ENCODE results near the gene MRS2.
"Not testable (repeated sequence)": the region's sequence is repeated elsewhere in the genome, so short reads cannot be mapped to it uniquely, and the experiment has no call there.

MRS2 gene

DNA sequence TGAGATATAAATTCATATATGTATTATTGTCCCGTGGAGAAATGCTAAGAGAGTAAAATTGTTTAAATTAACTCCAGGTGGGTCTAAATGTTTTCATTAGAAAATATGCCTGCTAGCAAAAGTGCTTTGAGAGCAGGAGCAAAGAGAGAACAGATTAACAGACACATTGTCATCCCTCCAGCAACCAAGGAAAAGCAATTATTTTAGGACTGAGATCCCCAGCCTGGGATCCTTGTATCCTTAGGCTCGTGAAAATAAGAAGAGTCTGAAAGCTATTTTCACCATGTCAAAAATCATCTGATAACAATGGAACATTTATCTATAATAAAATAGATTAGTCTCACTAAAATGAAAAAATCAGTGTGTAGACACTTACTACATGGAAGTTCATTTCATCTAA lies 11.5 kb upstream of the MRS2 start:
- no peak for DNase-seq

DNA sequence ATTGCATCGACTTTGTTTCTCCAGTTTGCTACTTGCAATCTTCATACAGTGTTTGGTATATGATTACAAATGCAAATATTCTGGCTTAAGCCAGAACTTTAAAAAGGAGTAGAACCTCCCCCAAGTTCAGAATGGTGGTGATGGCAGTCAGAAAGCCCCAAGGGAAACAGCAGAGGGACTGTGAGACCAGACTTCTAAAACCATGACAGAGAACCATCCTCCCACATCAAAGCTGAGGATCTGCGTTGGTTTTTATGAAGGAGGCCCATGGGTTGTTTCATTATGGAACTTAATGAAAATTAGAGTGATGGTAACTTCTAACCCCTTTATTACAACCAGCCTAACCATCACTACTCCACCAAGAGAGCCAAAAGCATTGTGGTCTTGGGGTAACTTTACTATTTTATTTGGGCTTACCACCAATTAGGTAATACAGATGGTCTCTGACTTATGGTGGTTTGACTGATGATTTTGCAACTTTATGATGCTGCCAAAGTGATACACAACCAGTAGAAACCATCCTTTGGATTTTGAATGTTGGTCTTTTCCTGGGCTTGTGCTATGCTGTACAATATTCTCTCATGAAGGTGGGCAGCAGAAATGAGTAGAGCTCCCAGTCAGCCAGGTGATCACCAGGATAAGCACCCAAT lies 10.9 kb upstream of the MRS2 start:
- no peak for DNase-seq

DNA sequence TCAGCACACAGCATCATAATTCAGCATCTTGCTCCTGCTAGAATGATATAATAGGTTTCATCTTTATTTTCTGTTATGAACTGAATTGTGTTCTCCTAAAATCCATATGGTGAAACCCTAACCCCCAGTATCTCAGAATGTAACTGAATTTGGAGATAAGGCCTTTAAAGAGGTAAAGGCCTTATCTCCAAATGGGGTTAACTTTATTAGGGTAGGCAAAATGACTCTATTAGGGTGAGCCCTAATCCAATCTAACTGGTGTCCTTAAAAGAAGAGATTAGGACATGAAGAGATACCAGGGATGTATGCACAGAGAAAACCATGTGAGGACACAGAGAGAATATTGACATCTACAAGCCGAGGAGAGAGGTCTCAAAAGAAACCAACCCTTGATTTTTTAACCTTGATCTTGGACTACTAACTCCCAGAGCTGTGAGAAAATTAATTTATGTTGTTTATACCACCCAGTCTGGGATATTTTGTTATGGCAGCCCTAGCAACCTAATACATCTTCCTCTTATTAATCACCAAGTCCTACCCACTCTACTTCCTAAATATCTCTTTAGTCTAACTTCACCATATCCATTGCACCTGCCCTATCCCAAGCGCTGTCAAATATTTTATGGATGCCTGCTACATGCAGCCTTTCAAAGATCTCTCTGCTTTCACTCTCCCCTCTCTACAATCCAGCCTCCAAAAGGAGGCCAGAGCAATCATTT lies 8.5 kb upstream of the MRS2 start:
- DNase-seq, result no peak

DNA sequence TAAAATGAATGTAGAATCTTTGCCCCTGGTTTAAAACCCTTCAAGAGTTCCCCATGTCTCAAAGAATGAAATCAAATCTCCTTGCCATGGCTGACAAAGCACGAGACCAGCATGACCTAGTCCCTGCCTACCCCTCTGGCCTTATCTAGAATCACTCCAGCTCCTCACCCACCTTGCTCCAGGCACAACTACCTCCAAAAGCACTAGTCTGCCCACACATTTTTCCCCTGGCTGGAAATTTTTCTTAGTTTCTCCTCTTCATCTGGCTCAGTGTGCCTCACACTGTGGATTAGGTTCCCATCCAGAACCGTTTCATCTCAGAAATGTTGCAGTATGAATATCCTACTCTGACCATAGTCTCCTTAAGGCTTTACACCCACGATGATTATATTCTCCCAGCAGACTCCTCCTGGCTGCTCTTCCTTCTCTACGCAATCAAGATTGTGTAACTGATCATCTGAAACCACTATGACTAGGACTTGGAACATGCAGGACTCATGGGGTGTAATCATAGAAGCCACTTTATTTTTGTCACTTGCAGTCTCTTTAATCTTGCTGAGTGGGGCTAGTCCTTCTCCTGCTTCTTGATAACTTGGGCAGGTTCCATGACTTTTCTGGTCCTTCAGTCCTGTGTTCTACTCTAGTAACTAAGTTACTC lies 7.8 kb upstream of the MRS2 start:
- DNase-seq, result no peak

DNA sequence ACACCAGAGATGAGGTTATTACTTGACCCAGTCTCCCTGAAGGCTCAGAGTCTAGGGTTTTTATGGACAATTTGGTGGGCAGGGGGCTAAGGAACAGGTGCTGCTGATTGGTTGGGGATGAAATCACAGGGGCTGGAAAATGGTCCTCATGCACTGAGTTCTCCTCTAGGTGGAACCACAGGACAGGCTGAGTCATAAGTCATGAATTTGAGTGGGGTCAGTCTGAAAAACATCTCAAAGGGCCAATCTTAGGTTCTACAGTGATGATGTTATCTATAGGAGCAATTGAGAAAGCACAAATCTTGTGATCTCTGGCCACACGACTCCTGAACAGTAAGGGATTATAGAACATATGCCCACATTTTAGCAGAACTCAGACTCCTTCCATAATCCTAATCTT lies 5.9 kb upstream of the MRS2 start:
- no peak for DNase-seq

DNA sequence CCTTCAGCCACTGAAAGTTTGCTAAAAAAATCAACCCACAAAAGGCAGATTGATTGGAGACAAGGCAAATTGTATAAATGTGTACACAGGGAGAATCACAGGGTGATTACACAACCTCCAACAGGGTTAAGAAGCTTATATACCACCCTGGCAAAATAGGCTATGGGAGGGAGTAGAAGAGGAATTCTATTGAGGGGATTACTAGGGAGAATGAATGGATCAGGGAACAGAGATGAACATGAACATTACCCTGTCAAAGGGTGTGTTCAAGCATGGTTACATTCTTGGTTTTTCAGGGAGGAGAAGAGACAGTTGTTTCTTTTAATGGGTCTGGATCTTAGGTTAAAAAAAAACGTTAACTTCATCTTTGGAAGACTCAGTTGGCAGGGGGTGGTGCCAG lies 5.1 kb upstream of the MRS2 start:
- DNase-seq, result no peak

DNA sequence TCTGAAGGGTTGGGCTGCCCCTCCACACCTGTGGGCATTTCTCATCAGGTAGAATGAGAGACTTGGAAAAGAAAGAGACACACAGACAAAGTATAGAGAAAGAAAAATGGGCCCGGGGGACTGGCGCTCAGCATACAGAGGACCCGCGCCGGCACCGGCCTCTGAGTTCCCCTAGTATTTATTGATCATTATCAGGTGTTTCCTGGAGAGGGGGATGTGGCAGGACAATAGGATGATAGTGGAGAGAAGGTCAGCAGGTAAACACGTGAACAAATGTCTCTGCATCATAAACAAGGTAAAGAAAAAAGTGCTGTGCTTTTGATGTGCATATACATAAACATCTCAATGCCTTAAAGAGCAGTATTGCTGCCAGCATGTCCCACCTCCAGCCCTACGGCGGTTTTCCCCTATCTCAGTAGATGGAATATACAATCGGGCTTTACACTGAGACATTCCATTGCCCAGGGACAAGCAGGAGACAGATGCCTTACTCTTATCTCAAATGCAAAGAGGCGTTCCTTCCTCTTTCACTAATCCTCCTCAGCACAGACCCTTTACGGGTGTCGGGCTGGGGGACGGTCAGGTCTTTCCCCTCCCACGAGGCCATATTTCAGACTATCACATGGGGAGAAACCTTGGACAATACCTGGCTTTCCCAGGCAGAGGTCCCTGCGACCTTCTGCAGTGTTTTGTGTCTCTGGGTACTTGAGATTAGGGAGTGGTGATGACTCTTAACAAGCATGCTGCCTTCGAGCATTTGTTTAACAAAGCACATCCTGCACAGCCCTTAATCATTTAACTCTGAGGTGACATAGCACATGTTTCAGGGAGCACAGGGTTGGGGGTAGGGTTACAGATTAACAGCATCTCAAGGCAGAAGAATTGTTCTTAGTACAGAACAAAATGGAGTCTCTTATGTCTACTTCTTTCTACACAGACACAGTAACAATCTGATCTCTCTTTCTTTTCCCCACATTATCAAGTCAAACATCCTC lies 2.4 kb upstream of the MRS2 start:
- not testable (repeated sequence) for DNase-seq

DNA sequence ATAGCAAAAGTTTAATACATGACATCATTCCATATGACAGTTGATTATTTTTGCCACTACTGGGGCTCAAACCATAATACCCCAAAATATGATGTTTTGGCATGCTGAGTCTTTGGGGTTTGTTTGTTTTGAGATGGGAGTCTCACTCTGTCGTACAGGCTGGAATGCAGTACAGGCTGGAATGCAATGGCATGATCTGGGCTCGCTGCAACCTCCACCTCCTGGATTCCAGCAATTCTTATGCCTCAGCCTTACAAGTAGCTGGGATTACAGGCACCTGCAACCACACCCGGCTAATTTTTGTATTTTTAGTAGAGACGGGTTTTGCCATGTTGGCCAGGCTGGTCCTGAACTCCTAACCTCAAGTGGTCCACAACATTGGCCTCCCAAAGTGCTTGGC lies 1.3 kb upstream of the MRS2 start:
- DNase-seq, result no peak

DNA sequence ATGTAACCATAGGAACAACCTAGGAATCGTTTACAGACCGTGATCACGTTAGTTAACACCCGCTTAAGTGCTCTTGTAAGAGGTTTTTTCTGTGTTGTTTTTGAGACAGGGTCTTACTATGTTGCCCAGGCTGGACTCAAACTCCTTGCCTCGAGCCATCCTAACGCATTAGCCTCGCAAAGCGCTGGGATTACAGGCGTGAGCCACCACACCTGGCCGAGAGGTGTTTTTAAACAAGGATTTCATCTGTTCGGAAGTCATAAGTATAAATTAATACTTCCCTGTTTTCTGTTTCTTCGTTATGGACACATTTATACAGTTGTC lies 727 bp downstream of the MRS2 start:
- no peak for DNase-seq

DNA sequence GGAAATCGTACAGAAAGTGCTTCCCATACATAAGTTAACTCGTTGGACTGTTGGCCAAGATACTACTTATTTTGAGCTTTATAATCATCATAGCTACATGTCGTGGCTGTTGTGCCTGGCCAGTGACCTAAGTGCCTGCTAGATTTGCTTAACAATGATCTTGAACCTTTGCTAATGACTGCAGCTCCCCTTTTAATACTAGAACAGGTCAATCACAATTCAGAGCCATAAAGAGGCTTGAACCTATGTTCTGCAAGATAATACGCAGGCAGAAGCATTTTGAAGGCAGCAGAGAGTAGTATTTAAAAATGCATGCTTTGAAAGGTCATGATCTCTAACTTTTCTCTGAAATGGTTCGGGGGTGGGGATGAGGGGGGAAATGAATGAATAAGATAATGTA lies 2.5 kb downstream of the MRS2 start:
- no peak for DNase-seq

DNA sequence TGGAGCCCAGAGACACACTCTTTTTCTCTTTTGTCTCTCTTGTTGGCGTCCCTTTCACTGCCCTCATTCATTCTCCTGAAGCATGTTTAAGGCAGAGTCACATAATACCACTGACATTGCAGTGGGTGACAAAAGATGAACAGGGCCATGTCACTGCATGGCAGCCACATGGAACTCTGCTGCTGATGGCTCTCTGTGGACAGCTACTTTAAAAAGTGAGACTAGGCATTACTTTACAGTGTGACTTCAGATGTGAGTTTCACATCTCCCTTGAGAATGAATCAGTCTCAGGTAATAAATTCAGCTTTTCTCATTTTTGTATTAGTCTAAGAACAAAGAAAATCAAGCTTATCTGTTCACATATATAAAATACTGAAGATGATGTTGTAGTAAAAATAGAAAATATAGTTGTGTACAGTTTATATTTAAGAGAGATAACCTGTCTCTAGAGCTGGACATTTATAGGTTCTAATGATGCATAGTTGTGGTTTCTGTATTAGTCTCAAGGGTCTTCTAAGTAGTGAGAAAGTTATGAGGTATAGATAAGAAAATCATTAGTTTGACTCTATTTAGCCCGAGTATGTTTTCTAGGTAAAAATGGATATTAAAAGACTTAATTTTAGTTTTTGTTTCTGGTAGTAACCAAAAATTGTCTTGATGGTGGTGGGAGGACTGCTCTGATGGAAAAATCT lies 6.1 kb downstream of the MRS2 start:
- no peak for DNase-seq

DNA sequence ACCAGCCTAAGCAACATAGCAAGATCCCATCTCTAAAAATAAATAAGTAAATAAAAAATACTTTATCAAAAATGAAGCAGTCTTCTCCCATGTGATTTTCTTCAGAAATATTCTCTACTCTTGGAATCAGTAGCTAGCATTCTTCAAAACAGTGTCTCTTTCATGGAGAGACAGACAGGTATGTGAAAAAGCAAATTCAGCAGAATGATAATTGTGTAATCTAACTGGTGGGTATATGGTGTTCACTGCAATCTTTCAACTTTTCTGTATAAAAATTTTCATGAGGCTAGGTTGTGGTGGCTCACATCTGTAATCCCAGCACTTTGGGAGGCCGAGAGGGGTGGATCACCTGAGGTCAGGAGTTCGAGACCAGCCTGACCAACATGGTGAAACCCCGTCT lies 7.9 kb downstream of the MRS2 start:
- DNase-seq, result no peak

DNA sequence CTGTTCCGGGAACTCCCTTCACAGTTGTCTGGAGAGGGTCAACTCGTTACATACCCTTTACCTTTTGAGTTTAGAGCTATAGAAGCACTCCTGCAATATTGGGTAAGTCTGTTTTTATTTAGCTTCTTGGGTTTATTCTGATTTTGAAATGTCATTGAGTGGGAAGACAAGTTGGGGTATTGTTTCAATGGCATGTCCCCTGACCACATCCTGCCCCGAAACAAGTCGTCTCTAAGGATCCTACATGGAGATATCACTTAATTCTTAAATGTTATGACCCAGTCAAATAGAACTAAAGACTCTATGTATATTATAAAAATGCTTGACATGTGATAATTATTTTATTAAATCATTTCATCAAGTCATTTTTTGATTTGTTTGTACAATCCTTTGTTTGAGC lies 9.6 kb downstream of the MRS2 start:
- no peak for DNase-seq

DNA sequence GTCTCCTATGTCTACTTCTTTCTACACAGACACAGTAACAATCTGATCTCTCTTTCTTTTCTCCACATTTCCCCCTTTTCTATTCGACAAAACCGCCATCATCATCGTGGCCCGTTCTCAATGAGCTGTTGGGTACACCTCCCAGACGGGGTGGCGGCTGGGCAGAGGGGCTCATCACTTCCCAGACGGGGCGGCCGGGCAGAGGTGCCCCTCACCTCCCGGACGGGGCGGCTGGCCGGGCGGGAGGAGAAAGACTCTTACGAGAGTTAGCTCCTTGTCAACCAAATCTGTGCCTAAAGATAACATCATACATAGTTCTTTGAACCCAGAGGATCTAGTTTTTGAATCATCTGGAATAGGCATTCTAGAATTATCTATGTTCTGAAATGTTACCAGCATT lies 11.8 kb downstream of the MRS2 start:
- not testable (repeated sequence) for DNase-seq

DNA sequence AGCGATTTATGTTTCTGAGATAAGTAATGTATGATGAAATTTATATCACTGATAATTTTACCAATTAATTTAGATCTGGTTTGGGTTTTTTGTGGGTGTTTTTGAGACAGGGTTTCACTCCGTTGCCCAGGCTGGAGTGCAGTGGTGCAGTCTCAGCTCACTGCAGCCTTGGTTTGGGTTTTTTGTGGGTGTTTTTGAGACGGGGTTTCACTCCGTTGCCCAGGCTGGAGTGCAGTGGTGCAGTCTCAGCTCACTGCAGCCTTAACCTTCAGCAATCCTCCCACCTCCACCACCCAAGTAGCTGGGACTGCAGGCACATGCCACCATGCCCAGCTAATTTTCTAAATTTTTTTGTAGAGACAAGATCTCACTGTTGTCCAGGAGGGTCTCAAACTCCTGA lies 13.0 kb downstream of the MRS2 start:
- DNase-seq, result no peak

DNA sequence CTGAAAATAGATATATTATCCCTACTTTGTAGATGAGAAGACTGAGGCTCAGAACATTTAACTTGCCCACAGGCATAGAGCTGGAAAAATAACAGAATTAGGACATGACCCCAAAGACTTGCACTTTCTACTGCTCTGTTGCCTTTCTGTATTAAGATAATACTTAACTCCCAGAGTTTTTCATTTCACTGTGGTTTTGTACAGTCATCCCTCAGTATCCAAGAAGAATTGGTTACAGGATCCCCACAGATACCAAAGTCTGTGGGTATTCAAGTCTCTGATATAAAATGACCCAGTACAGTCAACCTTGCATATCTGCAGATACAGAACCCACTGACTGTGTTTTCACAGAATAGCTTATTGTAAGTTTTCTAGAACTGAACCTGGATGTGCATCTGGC lies 16.8 kb downstream of the MRS2 start:
- no peak for DNase-seq

DNA sequence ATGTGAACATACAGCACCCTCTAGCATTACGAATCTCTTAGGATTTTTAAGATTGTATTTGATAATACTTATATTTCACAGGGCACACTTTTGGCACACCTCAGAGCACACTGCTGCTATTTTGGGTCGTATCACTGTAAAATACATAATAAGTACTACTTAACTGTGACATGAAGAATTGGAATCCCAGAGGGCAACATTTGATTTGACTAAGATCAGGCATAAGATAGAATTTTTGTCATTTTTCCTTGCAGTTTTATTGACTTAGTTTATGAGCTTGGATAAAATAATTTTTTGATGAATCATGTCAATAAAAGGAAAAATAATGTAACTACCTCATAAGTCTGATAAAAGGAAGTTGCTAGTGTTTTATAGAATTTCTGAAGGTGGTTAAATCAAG lies 22.4 kb downstream of the MRS2 start:
- no peak for DNase-seq

DNA sequence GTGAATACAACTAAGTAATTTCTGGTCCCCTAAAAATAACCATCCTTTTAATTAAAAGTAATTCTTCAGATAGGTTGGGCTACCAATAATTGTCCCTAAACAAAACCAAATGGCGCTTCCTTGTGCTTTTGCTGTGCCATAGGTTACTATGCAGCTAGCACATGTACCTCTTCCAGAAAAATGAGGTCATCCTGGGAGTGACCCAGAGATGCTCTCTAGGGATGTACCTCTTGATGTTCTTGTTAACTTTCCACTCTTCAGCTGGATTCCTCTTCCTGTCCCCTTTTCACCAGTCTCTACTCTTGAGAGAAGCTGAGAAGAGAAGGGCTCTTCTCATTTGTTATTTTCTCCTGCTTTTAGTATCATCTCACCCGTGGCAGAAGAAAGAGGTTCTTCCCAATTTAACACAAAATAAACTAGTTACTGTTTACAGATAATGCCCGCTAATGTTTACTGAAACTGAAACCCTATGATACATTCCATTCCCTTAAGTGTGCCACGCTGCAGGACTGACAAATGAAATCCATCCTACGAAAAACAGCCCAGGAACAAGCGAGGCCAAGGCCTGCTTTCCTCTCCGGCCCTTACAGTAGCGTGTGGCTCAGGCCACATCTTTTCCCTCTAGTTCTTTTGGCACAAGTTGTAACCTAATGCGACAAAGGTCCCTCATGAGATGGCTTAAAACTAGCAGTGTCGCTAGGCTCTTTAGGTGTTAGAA lies 24.2 kb downstream of the MRS2 start:
- no peak for DNase-seq

DNA sequence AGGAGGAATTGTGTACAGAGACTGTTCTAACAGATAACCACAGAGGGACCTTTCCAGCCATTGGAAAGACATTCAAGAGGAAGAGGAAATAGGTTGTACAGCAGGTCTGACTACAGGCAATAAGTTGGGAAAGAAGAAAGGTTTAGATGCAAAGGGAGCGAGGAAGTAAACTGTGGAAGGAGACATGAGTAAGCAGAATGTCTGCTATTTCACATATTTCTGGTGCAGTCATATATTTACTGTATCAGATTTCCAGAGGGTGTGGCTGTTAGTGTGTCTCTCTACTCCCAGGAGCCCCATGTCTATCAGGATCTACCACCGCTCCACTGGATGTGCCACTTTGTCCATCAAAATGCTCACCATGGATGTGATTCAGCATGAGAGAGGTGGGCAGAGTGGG lies 25.9 kb downstream of the MRS2 start:
- DNase-seq, result no peak

DNA sequence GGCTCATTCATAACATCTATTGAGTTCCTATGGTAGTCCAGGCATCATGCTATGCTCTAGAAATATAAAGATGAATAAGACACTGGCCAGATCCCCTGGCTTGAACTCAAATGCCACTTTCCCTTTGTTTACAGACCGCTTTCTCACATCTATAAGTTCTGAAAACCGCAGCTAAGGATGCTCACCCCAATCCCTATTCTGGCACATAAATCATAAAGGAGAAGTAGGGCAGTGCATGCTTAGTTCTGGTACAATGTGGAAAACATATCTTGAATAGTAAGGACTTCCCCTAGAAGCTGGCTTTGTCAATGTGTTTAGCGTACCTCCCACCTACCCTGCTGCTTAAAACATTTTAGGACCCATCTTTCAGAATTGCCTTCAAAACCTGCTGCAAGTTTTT lies 26.4 kb downstream of the MRS2 start:
- no peak for DNase-seq

DNA sequence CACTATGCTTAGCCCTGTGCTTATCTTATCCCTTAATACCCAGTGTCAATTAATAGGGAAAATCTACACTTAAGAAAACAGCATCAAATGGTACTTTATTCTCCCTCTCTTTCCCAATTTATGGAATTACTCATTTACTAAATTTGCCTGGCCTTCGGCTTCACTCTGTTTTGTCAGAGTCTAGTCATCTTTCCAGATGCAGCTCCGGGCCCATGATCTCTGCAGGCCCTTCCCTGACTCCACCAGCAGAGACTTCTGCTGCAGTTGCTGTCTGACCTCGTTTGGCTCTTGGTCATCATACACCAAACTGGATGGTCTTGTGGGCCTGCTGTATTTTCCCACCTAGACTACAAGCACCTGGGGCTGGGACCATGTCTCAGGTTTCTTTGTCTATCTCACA lies 27.4 kb downstream of the MRS2 start:
- no peak for DNase-seq

DNA sequence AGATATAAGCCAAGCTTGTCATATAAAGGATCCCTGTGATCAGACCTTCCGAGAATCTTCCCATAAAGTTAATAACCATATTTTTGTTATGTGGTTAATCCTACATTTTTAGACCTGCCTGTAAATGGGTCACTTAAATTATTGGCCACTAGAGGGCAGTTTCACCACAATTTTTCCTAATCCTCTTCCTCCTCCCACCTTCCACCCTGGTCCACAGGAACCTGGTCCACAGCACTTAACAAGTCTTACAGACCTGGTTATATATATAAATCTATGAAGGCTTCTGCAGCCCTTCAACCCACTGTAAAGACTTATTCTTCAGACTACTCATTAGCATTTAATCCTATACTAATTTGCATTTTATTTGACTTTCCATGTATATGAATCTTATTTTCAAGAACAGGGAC lies 28.3 kb downstream of the MRS2 start:
- peak; percentile 47 for DNase-seq

All from CD4-positive, alpha-beta T cell treated with Interleukin-17A for 1 hour (primary cell).